ENCODE data around the gene SLIT1. TPM values are rescaled to one million over a fixed set of nuclear protein-coding genes. Genes with fewer than 3 reads are reported as not detected.
"Not testable (repeated sequence)": the region's sequence is repeated elsewhere in the genome, so short reads cannot be mapped to it uniquely, and the experiment has no call there.

Gene SLIT1
- polyA plus RNA-seq, 5 donors, result 3.7 to 8.0 (median 4.4) TPM

DNA sequence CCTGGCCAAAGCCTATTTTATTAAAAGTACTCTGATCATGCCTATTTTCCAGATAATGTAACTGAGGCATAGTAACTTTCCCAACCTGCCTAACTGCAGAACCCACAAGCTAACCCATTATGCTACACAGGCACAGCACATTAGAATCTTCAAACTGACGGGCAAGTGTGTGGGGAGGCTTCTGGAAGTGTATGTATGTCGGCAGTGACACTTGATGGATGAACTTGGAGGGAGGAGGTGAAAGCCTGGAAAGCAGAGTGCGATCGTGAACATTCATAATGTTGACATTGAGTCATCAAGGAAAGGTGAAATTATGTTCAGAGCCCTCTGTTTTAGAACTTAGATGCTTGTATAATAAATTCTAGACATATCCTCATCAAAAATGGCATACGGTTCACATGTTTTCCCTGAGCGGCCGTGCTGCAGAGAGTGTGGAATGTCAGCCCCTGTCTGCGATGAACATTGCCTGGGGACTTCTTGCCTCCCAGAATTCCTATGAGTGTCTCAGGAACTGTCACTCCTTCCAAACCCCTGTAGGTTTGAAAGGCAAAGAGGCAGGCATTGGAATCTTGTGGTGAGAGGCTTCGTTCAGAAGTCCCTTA, 102.4 kb downstream of the SLIT1 start:
- no peak for DNase-seq

DNA sequence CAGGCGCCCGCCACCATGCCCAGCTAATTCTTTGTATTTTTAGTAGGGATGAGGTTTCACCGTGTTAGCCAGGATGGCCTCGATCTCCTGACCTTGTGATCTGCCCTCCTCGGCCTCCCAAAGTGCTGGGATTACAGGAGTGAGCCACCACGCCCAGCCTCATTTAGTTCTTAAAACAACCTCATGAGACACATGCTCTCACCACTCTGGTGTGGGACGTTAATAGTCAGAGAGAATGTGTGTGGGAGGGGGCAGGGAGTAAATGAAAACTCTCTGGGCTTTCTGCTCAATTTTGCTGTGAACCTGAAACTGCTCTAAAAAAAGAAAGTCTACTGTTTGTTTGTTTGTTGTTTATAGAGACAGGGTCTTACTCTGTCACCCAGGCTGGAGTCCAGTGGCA, 103.2 kb downstream of the SLIT1 start:
- DNase-seq, result not testable (repeated sequence)

DNA sequence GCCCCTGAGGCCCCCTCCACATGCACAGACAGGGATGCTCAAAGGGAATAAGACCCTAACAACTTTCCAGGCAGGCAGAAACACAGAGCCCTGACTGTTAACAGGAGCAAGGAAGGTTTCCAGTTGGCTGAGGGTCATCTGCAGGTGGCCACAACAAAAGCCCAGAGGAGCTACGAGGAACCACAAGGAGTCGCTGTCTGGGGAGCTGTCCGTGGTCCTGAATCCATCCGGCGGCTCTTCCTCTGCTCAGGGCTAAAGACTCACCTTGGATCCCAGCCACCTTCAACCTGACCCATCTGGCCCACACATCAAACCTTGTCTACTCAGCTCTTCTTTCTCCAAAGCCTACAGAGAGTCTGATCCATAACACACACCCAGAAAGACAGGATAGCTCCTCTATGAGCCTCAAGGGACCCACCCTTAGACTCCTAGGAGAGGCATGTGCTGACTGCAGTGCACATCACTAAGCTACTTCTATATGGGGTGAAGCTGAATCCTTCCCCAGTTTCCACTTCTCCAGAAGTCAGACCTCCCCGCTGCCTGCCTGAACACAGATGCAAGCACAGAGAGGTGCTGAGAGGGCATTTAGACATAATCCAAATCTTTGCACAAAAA, 104.0 kb downstream of the SLIT1 start:
- DNase-seq, result peak; percentile 35 to 59

DNA sequence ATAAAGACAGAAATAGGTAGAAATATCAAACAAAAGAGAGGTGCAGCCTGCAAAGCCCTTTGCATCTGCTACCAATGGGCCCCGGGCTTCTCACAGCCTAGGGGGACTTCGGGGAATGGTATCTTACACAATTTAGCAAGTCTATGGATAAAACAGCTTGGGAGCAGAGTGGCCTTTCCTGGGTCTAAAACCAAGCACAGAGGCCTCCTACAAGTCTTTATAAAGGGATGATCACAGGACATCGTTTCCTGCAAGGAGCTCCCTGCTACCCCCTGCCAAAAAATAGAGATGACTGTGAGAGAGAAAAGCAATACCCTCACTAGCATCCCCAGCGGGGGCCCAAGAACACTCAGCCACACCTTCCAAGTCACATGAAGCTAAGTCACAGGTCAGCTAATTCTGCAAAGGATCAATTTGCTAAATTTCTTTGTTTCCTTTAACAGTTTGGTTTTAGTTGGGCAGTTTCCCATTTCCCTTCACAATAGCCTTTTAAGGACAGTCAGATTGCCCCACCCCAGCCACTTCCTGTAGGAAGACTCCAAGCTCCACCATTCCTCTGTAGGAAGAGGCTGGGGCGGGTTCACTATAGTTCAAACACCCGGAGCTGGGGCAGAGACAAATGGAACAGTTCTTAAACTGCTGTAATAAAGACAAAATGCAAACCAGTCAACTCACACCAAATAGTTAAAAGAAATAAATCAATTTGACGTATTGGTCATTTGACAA, 105.5 kb downstream of the SLIT1 start:
- DNase-seq, result no peak

DNA sequence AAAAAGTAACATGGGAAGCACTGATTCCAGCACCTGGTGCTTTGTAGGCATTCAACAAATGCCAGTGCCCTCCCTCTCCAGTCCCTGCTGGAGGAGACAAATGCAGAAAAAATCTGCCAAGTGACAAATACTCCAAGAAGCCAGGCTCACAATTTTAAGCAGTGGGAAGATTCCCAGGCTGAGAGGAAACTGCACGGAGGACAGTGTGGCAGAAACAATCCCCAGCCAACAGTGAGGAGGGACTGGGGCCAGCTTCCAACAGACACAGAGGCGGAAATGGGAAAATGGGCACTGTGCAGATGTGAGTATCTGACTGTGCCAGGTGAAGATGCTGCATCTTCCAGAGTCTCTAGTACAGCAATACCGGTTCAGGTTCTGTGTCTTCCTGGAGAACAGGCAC, 106.3 kb downstream of the SLIT1 start:
- DNase-seq, result no peak

DNA sequence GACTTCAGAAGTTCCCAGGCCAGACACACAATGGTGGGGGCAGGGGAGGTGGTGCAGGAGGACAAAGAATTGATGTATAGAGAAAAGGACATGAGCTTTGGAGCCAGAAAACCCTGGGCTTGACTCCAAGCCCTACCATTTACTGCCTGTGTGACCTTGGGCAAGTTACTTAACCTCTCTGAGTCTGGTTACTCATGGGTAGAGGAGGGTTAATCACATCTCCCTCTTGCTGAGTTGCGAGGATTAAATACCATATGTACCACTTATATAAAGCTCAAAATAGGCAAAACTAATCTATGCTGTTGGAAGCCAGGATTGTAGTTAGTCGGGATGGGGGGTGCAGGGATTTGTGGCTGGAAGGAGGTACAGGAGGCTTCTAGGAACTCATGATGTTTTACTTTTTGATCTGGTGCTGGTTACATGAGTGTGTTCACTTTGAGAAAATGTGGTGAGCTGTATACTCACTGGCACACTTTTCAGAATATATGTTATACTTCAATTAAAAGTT, 106.8 kb downstream of the SLIT1 start:
- no peak for DNase-seq

DNA sequence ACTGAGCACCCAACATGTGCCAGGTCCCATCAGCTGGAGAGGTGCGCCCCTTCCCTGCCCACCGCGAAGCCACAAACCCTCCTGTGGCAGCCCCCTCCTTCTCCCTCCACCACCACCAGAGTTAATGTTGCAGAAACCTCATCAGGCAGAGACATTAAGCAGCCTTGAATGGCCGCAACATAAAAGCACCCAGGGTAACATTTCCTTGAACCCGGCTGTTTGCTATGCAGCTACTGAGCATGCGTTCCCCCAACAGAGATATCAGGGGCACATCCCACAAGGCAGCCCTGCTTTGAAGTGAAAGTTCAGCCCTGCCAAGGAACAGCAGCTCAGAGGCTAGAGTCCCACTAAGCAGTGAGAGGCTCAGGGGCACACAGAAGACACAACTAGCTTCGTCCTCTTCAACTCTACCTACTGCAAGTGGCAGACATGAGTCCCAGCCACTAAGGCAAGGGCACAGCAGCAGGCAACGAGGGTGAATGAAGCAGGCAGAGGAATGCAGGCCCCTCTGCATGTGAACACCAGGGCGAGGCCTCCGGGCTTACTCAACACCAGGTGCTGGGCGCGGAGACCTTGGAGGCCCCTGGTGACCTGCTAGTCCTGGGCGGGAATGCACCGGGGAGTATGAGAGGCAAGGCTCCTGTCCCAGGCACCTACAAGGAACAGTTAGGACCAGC, 107.4 kb downstream of the SLIT1 start:
- DNase-seq, result no peak

DNA sequence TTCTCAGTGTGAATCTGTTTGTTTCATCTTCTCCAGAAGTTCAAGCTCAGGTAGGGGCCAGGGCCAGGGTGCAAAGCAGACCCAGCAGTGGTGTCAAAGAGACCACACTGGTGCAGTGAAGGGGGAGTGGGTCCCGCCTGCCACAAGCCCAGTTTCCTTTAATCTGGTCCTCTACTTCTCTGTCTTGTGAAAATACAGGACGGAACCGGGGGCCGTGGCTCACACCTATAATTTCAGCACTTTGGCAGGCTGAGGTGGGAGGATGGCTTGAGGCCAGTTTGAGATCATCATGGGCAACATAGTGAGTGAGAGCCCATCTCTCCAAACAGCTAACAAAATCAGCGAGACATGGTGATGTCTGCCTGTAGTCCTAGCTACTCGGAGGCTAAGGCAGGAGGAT, 109.0 kb downstream of the SLIT1 start:
- no peak for DNase-seq

DNA sequence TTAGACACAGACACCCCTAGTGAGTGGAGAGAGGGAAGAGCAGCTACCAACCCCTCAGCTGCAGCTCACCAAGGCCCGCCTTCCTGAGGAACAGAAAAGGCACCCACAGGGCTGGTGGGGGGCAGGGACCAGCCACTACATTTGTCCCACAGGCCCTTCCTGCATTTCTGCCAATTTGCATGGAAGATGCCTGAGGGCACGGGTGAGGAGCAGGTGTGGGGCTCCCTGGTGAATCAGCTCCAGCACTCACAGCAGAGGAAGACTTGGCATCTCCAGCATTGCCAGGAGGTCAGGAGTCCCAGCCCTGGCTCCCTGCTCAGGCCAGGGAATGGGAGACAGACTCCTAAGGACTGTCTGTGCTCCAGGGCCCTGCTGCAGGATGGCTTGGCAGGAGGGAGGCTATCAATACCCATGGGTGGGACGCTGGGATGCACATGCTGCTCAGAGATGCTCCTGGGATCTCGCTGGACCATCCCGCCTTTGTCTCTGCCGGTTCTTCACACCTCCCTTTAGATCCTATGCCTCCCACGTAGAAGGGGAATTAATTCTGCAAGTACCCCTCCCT, 109.7 kb downstream of the SLIT1 start:
- DNase-seq, result no peak

DNA sequence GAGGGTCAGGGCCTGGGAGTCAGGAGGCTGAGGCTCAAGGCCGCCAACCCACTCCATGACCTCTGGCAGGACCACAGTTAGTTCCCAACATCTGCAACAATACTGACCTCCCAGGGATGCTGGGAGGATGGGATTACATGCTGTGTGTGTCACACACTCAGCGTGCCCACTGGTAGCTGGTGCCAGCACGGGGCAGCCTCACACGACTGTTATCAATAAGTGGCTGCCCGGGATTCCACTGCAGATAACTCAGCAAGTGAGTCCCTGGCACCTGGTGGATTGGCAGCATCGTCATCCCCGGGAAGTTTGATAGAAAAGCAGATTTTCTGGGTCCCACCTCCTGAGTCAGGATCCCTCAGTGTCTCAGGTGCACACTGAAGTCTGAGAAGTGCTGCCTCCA, 110.3 kb downstream of the SLIT1 start:
- no peak for DNase-seq

DNA sequence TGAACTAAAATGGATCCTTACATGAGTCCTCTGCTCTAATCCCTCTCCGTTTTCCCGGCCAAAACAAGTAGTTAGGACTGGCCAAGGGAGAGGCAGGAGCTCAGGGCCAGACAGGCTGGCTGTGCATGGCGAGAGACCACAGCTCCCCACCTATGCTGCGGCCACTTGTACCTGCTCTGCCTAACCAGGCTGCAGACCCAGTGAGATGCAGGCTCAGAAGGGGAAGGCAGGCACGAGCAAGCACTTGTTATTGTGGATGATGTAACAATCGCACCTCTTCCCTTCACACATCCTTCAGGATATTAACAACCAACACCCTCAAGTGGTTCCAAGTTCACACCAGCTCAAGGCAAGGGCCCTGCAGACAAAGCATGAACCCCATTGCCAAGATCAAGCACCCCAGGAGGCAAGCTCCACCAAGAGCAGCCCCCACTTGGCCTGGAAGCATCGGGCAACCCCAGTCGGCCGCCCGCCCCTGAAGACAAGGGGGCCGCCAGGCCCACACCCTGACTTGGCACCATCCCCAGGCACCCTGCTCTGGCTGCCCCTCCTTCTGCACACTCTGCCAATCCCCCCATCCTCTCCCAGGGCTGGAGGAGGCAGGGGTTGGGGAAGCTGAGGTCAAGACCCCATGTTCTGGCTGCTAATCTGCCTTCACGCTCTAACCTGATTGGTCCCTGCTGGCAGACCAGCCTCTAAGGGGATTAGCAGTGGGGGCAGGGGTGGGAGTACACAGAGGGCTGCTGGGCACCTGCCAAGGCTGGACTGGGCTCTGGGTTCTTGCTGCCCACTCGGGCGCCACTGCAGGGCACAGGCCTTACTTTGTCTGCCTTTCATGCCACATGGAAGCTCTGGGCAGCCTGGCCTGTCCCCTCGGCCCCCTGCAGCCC, 111.3 kb downstream of the SLIT1 start:
- DNase-seq, result no peak

DNA sequence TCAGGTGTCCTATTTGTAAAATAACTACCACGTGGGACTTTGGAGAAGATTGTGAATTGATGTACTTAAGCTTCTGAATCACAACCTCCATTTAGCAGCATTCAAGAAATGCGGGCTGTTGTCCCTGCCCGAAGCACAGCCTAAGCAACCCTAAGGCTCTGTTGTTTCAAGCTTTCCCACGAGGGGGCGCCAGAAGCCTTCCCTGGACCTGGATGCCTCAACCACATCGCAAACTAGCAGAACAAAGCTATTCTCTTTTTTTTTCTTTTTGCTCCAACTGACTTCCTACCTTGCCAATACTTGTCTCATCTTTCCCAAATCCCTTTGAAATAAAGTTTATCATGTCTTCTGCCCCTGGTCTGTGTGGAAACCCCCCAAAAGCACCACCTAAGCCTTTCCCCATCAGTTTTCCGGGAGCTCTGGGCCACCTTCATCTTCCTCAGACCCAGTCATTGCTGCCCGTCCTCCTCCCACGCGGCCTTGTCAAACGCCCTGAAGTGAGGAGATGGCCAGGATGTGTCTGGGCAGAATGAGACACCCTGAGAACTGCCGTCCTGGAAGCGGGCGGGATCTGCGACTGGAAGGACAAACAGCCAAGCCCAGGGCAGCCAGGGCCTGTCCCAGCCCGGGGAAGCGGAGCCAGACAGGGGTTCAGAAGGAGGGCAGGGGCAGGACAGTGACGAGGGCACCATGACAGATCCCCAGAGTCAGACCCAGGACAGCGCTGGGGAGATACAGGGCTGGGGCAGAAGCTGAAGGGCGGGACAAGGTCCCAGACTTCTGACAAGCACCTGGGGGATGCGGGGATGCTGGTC, 112.7 kb downstream of the SLIT1 start:
- DNase-seq, result peak; percentile 74 to 86

DNA sequence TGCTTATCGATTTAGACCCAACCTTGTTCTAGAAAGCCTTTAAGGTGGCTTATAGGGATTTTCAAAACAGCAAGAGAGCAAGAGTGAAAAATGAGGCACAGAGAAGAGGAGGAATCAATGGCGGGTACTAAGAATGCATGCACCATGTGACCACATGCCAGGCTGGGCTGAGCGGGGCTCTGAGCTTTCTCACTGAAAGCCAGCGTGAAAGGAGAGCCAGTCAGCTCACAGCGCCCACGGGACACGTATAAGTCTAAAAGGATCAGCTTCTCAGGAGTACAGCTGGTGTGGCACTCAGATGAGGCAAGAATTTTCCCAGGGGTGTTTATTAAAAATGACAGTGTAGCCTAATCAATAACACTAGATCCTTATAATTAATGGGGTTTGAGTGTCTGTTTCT, 114.3 kb downstream of the SLIT1 start:
- DNase-seq, result no peak

DNA sequence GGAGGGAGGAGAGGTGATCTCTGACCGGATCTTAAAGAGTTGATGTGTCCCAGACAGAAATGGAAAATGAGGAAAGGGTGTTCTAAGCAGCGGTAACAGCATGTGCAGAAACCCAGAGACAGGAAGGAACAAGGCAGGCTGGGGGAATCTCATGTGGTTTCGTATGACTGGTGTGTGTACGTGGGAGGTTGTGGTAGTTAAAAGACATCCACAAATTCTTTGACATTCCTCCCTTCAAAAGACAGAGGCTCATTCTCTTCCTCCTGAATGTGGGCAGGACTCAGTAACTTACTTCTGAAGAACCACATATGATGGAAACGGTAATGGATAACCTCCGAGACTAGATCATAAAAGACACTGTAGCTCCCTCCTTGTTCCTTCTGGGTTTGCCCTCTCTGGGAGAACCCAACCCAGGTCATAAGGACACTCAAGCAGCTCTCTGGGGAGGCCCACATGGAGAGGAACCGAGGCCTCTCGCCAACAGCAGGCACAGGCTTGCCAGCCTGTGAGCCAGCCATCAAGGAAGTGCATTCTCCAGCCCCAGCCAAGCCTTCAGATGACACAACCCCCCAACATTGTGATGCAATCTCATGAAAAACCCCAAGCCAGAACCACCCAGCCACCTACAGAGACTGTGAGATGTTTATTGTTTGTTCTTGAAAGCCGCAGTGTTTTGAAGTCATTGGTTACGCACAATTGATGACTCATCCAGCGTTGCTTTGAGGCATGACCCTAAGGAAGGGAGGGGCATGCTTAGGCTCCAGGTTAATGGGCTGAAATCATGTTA, 116.0 kb downstream of the SLIT1 start:
- no peak for DNase-seq

DNA sequence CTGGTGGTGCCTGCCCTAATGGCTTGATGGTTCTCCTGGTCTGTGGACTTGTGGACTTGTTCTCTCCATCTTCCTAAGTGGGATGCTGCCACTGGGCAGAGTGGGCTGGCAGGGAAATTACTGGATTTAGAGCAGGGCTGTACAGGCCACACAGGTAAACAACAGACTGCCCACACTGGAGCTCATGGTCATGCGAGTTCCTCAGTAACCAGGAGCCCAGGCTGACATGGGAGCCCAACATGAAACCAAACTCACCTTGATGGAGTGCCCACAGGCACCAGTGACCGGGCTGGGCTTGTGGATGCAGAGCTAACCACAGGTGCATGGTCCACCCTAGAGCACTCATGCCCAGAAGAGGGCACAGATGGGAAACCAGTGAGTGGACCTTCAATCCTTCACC, 116.7 kb downstream of the SLIT1 start:
- DNase-seq, result no peak

DNA sequence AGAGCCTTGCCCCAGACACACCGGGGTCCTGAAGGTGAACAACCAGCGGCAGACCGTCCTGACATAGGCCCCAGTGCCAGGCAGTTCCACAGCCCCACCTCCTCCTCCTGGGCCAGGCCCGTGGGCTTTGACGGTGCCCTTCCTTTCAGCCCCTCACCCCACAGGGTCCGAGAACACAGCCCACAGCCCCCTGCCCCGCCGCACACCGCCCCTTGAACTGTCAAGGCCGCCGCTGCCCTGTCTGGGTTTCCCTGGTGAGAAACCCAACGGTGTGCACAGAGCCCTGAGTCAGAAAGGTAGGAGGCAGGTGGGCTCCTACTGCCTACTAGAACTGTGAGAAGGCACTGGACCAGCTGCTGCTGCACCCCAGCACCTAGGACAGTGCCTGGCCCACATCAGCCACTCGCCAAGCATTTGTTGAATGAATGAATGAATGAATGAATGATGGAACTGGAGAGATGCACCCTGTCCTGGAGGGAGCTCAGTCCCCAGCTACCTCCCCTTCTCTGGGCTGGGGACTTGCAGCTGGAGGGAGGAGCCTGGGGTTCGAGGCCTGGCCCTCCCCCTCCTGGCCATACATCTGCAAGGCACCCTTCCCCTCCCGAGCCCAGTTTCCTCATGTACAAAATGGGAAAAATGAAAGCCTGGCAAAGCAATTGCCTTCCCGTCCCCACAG, 117.9 kb downstream of the SLIT1 start:
- no peak for DNase-seq

DNA sequence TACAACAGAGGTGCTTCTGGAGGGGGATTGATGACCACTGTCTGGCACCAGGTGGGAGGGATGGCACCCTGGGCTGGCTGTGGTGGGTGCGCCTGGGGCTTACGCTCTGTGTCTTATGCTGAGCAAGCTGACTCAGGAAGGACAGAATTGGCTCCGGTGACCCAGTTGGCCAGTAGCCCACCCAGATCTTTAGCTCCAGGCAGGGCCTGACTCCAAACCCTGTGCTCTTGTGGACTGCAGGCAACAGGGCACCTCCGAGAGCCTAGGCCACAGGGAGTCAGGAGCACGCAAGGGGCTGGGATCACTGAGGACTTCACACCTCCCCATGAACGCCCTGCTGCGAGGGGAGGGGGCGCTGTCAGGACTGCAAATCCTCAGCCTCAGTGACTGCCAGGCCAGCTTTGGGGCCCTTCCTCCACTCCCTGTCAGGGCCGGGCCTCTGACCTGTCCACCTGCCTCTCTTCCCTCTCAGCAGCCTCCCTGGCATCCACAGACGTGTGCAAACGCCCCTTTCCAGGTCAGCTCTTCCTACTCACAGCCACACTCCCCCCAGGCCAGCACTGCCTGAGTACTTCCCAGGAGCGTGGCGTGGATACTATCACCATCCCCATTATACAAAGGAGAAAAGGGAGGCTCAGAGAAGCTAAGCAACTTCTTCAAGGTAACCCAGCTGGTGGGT, 118.7 kb downstream of the SLIT1 start:
- no peak for DNase-seq
